ENCODE results near the gene SEC16B. TPM values are rescaled to one million over a fixed set of nuclear protein-coding genes. Genes with fewer than 3 reads are reported as not detected.

The SEC16B gene
- total RNA-seq, 2 donors from 2014 or later = 0.90 to 1.7 TPM

- no peaks in the 10 kb centered on the region for H3K4me1 Mint-ChIP-seq
- 89 to 90% methylated on average over 7 to 11 of the region's 11 CpGs for WGBS, 2 experiments (ENCODE audit: insufficient coverage in 1 of 2, insufficient read length in 1 of 2)
These were observed 71.7 kb downstream of the SEC16B start for GRCh38 chr1:177897998-177898654.

GRCh38 chr1:177897281-177897997, 72.4 kb downstream of the SEC16B start:
- no peaks in the 10 kb centered on the region for H3K36me3 ChIP-seq (ENCODE audit: control insufficient read depth, insufficient read depth, low read length)
- Mint-ChIP-seq H3K27ac (no peak overlapping the region), H3K27me3 (ENCODE audit: insufficient read depth) (peaks cover 6% of the 10 kb centered on the region)

More at GRCh38 chr1:177897998-177898654, 71.7 kb downstream of the SEC16B start:
- no peak for TF ChIP-seq CTCF (conservative IDR thresholded peaks at IDR 0.05)
- Mint-ChIP-seq H3K27me3 (ENCODE audit: insufficient read depth) (peaks cover 6% of the 10 kb centered on the region), H3K36me3 (ENCODE audit: low read depth) (no peaks in the 10 kb centered on the region), H3K9me3 (peaks cover under 1% of the 10 kb centered on the region), H3K4me3 (no peak overlapping the region), H3K27ac (no peak overlapping the region)
- H3K9ac ChIP-seq (ENCODE audit: extremely low read depth, low read length, poor library complexity, severe bottlenecking) = no peak overlapping the region
- no peaks in the 10 kb centered on the region for H3K4me1 ChIP-seq (ENCODE audit: control insufficient read depth, insufficient read depth, low read length)
- H3K27ac ChIP-seq (ENCODE audit: low read depth, low read length) = no peak overlapping the region
- no peak for DNase-seq
- no peaks in the 10 kb centered on the region for H3K27me3 ChIP-seq (ENCODE audit: control insufficient read depth, insufficient read depth, low read length, poor library complexity, severe bottlenecking)
- H3K4me3 ChIP-seq (ENCODE audit: low read length) = no peak overlapping the region
- H3K36me3 ChIP-seq (ENCODE audit: control insufficient read depth, insufficient read depth, low read length) = no peaks in the 10 kb centered on the region
- no peaks in the 10 kb centered on the region for H3K9me3 ChIP-seq (ENCODE audit: control insufficient read depth, low read length)

More at GRCh38 chr1:177897281-177897997, 72.4 kb downstream of the SEC16B start:
- H3K27ac ChIP-seq (ENCODE audit: low read depth, low read length) = no peak overlapping the region
- H3K27me3 ChIP-seq (ENCODE audit: control insufficient read depth, insufficient read depth, low read length, poor library complexity, severe bottlenecking) = no peaks in the 10 kb centered on the region
- H3K9me3 ChIP-seq (ENCODE audit: control insufficient read depth, low read length) = no peaks in the 10 kb centered on the region
- Mint-ChIP-seq H3K4me3 (no peak overlapping the region), H3K4me1 (no peaks in the 10 kb centered on the region), H3K9me3 (peaks cover 6% of the 10 kb centered on the region), H3K36me3 (ENCODE audit: low read depth) (no peaks in the 10 kb centered on the region)
- H3K4me3 ChIP-seq (ENCODE audit: low read length) = no peak overlapping the region
- no peak for TF ChIP-seq CTCF (conservative IDR thresholded peaks at IDR 0.05)
- H3K4me1 ChIP-seq (ENCODE audit: control insufficient read depth, insufficient read depth, low read length) = no peaks in the 10 kb centered on the region
- 87% methylated on average over 6 to 10 of the region's 10 CpGs for WGBS, 2 experiments (ENCODE audit: insufficient coverage in 1 of 2, insufficient read length in 1 of 2)
- H3K9ac ChIP-seq (ENCODE audit: extremely low read depth, low read length, poor library complexity, severe bottlenecking) = no peak overlapping the region
- no peak for DNase-seq

Other genes starting within 250 kb of the SEC16B start
- 10 to 100 TPM; 21.8 to 22.1 TPM for gene RASAL2, start 124.0 kb upstream of the SEC16B start, total RNA-seq

Data from endodermal cell (in vitro differentiated cells).